HG02973 (cell line): ENCODE results near the gene DAGLA.

ENCODE experiments used
- ATAC-seq: cut with Tn5 transposase; IDR thresholded peaks from one replicate; pipeline ENCODE4 v1.9.1; 2021; ENCODE audit warnings: moderate library complexity; ENCODE audit not compliant: unreplicated experiment

DAGLA gene

GRCh38 chr11:61744609-61745156, 64.5 kb downstream of the DAGLA start:
- ATAC-seq, result no peak

GRCh38 chr11:61745781-61746441, 65.7 kb downstream of the DAGLA start:
- no peak for ATAC-seq

- no peak for ATAC-seq
Observed at GRCh38 chr11:61746442-61747191, 66.4 kb downstream of the DAGLA start.

- ATAC-seq, result no peak
Observed at GRCh38 chr11:61747192-61747966, 67.2 kb downstream of the DAGLA start.

- no peak for ATAC-seq
Observed at GRCh38 chr11:61747967-61748285, 67.7 kb downstream of the DAGLA start.

- no peak for ATAC-seq
Observed at GRCh38 chr11:61749591-61750217, 69.5 kb downstream of the DAGLA start.

- ATAC-seq, result no peak
Observed at GRCh38 chr11:61750631-61751273, 70.6 kb downstream of the DAGLA start.

GRCh38 chr11:61751384-61751783, 71.2 kb downstream of the DAGLA start:
- ATAC-seq, result no peak

GRCh38 chr11:61752117-61752924, 72.1 kb downstream of the DAGLA start, which contains the start of gene MYRF:
TSS of gene MYRF (plus strand) at chr11:61752636. CDS start at chr11:61752745, 109 bp downstream.
- no peak for ATAC-seq

GRCh38 chr11:61752925-61753521, 72.8 kb downstream of the DAGLA start:
- ATAC-seq, result no peak

GRCh38 chr11:61753672-61754071, 73.5 kb downstream of the DAGLA start:
- ATAC-seq, result no peak

- ATAC-seq, result no peak
Observed at GRCh38 chr11:61754534-61755482, 74.6 kb downstream of the DAGLA start.

GRCh38 chr11:61756147-61756451, 75.9 kb downstream of the DAGLA start:
- no peak for ATAC-seq

- ATAC-seq, result no peak
Observed at GRCh38 chr11:61756452-61757212, 76.4 kb downstream of the DAGLA start.

GRCh38 chr11:61757213-61757862, 77.1 kb downstream of the DAGLA start:
- ATAC-seq, result no peak

- no peak for ATAC-seq
Observed at GRCh38 chr11:61760946-61761345, 80.8 kb downstream of the DAGLA start.
